Cardiac ventricle fibroblast (primary cell): ENCODE results near the gene CHST3. TPM values are rescaled to one million over a fixed set of nuclear protein-coding genes. Genes with fewer than 3 reads are reported as not detected.

Source experiments
- total RNA-seq: library from RNA; depleted of rRNA; stranded (reverse); fragments of >200 nt; gene quantifications from 2 replicates; pipeline ENCODE4 v1.2.3, GENCODE V29; 2015

Gene CHST3
- total RNA-seq = 12.8 and 13.4 TPM in 2 replicates

GRCh38 chr10:71964098-71964742 lies at the start of gene CHST3:
Gene CHST3 (plus strand): TSS chr10:71964395. CDS start chr10:72005843, 41,448 bp downstream.

Other genes starting within 250 kb of the CHST3 start
- gene C10orf105, start 244.6 kb upstream of the CHST3 start, total RNA-seq = 0.06 TPM in 1 of 2 replicates, not detected in the other
- gene VSIR, start 190.9 kb upstream of the CHST3 start, total RNA-seq = 9.2 and 11.9 TPM in 2 replicates
- 1,503 and 1,504 TPM in 2 replicates for gene PSAP, start 113.1 kb upstream of the CHST3 start, total RNA-seq
- gene SPOCK2, start 124.2 kb downstream of the CHST3 start, total RNA-seq = 1.4 TPM in 2 replicates